Measurements from ENCODE around the gene ADH1A. TPM values are rescaled to one million over a fixed set of nuclear protein-coding genes. Genes with fewer than 3 reads are reported as not detected.
"Not testable (repeated sequence)": the region's sequence is repeated elsewhere in the genome, so short reads cannot be mapped to it uniquely, and the experiment has no call there.

The ADH1A gene
- total RNA-seq, 2 donors from 2014 or later = 0.40 TPM; not detected in 1

DNA sequence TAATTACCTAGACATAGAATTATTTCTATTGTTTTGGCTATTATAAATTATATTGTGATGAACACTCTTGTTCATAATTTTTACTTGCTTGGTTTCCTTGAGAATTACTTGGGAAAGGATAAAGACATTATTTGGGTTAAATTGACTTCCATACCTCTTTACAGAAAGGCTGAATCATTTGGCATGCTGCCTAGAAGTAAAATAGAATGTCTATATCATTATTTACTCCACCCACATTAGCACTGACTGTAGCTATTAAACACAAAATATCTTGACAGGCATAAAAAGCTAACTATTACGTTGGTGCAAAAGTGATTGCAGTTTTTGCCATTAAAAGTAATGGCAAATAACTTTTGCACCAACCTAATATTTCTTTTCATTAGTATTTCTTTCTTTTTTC lies 42.1 kb downstream of the ADH1A start:
- intact Hi-C loops (cut with DNase I) = no loop called here
- TF ChIP-seq, protein P1, sequence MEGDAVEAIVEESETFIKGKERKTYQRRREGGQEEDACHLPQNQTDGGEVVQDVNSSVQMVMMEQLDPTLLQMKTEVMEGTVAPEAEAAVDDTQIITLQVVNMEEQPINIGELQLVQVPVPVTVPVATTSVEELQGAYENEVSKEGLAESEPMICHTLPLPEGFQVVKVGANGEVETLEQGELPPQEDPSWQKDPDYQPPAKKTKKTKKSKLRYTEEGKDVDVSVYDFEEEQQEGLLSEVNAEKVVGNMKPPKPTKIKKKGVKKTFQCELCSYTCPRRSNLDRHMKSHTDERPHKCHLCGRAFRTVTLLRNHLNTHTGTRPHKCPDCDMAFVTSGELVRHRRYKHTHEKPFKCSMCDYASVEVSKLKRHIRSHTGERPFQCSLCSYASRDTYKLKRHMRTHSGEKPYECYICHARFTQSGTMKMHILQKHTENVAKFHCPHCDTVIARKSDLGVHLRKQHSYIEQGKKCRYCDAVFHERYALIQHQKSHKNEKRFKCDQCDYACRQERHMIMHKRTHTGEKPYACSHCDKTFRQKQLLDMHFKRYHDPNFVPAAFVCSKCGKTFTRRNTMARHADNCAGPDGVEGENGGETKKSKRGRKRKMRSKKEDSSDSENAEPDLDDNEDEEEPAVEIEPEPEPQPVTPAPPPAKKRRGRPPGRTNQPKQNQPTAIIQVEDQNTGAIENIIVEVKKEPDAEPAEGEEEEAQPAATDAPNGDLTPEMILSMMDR (IDR thresholded peaks at IDR 0.05) = no peak
- Histone ChIP-seq H3K4me1 (replicated peaks) (no peaks in the 10 kb centered on the region), H3K27me3 (replicated peaks; ENCODE audit: insufficient read depth) (no peaks in the 10 kb centered on the region), H3K36me3 (no peaks in the 10 kb centered on the region), H3K27ac (no peak overlapping the region), H3K9me3 (no peaks in the 10 kb centered on the region), H3K4me3 (no peak overlapping the region)
- 85% methylated on average over 1 of the region's 1 CpG for WGBS
- DNase-seq (ENCODE audit: low spot score) = no peak

DNA sequence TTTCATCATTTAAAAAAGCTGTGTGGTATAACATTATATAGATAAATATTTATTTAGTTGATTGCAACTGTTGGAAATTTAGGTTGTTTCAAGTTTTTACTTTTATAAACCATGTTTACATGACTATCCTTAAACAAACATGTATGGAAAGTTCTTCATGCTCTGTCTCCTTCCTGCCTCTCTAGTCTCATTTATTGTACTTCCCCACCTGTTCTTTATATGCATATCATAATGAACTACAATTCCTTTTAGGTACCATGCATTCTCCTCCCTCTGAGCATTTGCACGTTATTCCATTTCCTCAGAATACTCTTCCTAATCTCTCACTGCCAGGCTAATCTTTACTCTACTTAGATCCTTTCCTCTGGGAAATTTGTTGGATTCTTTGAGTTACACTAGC lies 54.8 kb downstream of the ADH1A start:
- no peak for TF ChIP-seq POLR2A (IDR thresholded peaks at IDR 0.05)
- TF ChIP-seq POLR2AphosphoS5 (IDR thresholded peaks at IDR 0.05) = no peak
- TF ChIP-seq, protein P1 (IDR thresholded peaks at IDR 0.05) = no peak
- H3K36me3 ChIP-seq = no peaks in the 10 kb centered on the region
- H3K9me3 ChIP-seq = no peaks in the 10 kb centered on the region
- DNase-seq (ENCODE audit: low spot score) = no peak
- H3K27ac ChIP-seq = no peak overlapping the region
- H3K4me1 ChIP-seq (replicated peaks) = no peaks in the 10 kb centered on the region
- no peak overlapping the region for H3K4me3 ChIP-seq
- H3K27me3 ChIP-seq (replicated peaks; ENCODE audit: insufficient read depth) = no peaks in the 10 kb centered on the region
- intact Hi-C loops (cut with DNase I) = no loop called here
- WGBS = 74% methylated on average over 1 of the region's 1 CpG

- Histone ChIP-seq H3K27ac (no peak overlapping the region), H3K4me3 (no peak overlapping the region), H3K9me3 (no peaks in the 10 kb centered on the region), H3K4me1 (replicated peaks) (no peaks in the 10 kb centered on the region), H3K27me3 (replicated peaks; ENCODE audit: insufficient read depth) (no peaks in the 10 kb centered on the region), H3K36me3 (no peaks in the 10 kb centered on the region)
- 55% methylated on average over 2 of the region's 2 CpGs for WGBS
- DNase-seq (ENCODE audit: low spot score) = no peak
- intact Hi-C loops (cut with DNase I) = no loop called here
- TF ChIP-seq, protein P1 (IDR thresholded peaks at IDR 0.05) = no peak
- no peak for TF ChIP-seq POLR2A (IDR thresholded peaks at IDR 0.05)
- TF ChIP-seq POLR2AphosphoS5 (IDR thresholded peaks at IDR 0.05) = no peak
These were observed 56.3 kb downstream of the ADH1A start for GRCh38 chr4:99234331-99235010.

GRCh38 chr4:99233397-99233796 lies 57.4 kb downstream of the ADH1A start:
- WGBS = 93% methylated on average over 2 of the region's 2 CpGs

DNA sequence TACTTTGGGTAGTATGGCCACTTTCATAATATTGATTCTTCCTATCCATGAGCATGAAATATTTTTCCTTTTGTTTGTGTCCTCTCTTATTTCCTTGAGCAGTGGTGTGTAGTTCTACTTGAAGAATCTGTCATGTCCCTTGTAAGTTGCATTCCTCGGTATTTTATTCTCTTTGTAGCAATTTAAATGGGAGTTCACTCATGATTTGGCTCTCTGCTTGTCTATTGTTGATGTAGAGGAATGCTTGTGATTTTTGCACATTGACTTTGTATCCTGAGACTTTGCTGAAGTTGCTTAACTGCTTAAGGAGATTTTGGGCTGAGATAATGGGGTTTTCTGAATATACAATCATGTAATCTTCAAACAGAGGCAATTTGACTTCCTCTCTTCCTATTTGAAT lies 62.1 kb downstream of the ADH1A start:
- H3K27ac ChIP-seq; H3K4me3 ChIP-seq; H3K9me3 ChIP-seq; H3K36me3 ChIP-seq; H3K4me1 ChIP-seq (replicated peaks); DNase-seq (ENCODE audit: low spot score); H3K27me3 ChIP-seq (replicated peaks; ENCODE audit: insufficient read depth); intact Hi-C loops (cut with DNase I): not testable (repeated sequence)
- WGBS = 0% methylated on average over 1 of the region's 1 CpG

More at GRCh38 chr4:99233397-99233796, 57.4 kb downstream of the ADH1A start:
- H3K9me3 ChIP-seq; intact Hi-C loops (cut with DNase I); H3K4me1 ChIP-seq (replicated peaks); DNase-seq (ENCODE audit: low spot score); H3K27me3 ChIP-seq (replicated peaks; ENCODE audit: insufficient read depth); H3K27ac ChIP-seq; H3K36me3 ChIP-seq; H3K4me3 ChIP-seq: not testable (repeated sequence)

DNA sequence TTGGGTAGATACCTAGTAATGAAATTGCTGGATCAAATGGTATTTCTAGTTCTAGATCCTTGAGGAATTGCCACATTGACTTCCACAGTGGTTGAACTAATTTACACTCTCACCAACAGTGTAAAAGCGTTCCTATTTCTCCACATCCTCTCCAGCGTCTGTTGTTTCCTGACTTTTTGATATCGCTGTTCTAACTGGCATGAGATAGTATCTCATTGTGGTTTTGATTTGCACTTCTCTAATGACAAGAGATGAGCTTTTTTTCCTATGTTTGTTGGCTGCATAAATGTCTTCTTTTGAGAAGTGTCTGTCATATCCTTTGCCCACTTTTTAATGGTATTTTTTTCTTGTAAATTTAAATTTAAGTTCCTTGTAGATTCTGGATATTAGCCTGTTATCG lies 63.1 kb downstream of the ADH1A start:
- H3K36me3 ChIP-seq; H3K27ac ChIP-seq; H3K27me3 ChIP-seq (replicated peaks; ENCODE audit: insufficient read depth); intact Hi-C loops (cut with DNase I); DNase-seq (ENCODE audit: low spot score); H3K4me1 ChIP-seq (replicated peaks); H3K4me3 ChIP-seq; H3K9me3 ChIP-seq: not testable (repeated sequence)
- 93% methylated on average over 4 of the region's 4 CpGs for WGBS

Other genes with a start within 250 kb of the ADH1A start
- gene ADH5, start 202.2 kb downstream of the ADH1A start, total RNA-seq = 100 to 1,000 TPM; 127 to 149 TPM
- gene ADH4, start 146.7 kb downstream of the ADH1A start, total RNA-seq = not detected
- not detected for gene ADH6, start 71.7 kb downstream of the ADH1A start, total RNA-seq
- 10 to 100 TPM; 12.8 to 17.3 TPM for gene ADH1B, start 30.4 kb upstream of the ADH1A start, total RNA-seq
- 10 to 100 TPM in 1 of 2 donors, 1 to 10 TPM in 1; 1.7 to 14.5 TPM for gene ADH1C, start 61.8 kb upstream of the ADH1A start, total RNA-seq
- gene ADH7, start 144.4 kb upstream of the ADH1A start, total RNA-seq = under 1 TPM in 1 of 2 donors, not detected in 1; 0.64 TPM
- 1 to 10 TPM in 1 of 2 donors, not detected in 1; 2.0 TPM for gene C4orf17, start 220.0 kb upstream of the ADH1A start, total RNA-seq

Data from prostate gland (tissue), 2 donors.